ENCODE measurements around the gene LIF. TPM values are rescaled to one million over a fixed set of nuclear protein-coding genes. Genes with fewer than 3 reads are reported as not detected.

The LIF gene
- total RNA-seq, 1 donor from 2014 or later = 0.16 TPM

GRCh38 chr22:30209642-30210041 is 36.9 kb downstream of the LIF start:
- Histone ChIP-seq H3K36me3 (no peaks in the 10 kb centered on the region), H3K4me1 (peaks cover 37% of the 10 kb centered on the region), H3K27me3 (ENCODE audit: low read depth) (peaks cover 85% of the 10 kb centered on the region), H3K4me3 (no peak overlapping the region), H3K27ac (replicated peaks) (peak overlapping the region; percentile 77), H3K9me3 (replicated peaks) (no peaks in the 10 kb centered on the region)
- intact Hi-C loops (cut with micrococcal nuclease) = no loop called here
- no peak for TF ChIP-seq CTCF (IDR thresholded peaks at IDR 0.05; ENCODE audit: borderline replicate concordance)
- DNase-seq = no peak

GRCh38 chr22:30208631-30209603 is 37.6 kb downstream of the LIF start:
- DNase-seq = peak; percentile 74
- intact Hi-C loops (cut with micrococcal nuclease) = no loop called here

GRCh38 chr22:30206944-30207343 is 39.6 kb downstream of the LIF start:
- Histone ChIP-seq H3K9me3 (replicated peaks) (no peaks in the 10 kb centered on the region), H3K4me3 (no peak overlapping the region), H3K36me3 (no peaks in the 10 kb centered on the region), H3K27me3 (ENCODE audit: low read depth) (peaks cover 92% of the 10 kb centered on the region), H3K4me1 (peaks cover 31% of the 10 kb centered on the region), H3K27ac (replicated peaks) (peak overlapping the region; percentile 80)
- intact Hi-C loops (cut with micrococcal nuclease) = no loop called here
- no peak for DNase-seq
- TF ChIP-seq CTCF (IDR thresholded peaks at IDR 0.05; ENCODE audit: borderline replicate concordance) = no peak

More at GRCh38 chr22:30208631-30209603, 37.6 kb downstream of the LIF start:
- H3K4me3 ChIP-seq = no peak overlapping the region
- H3K27me3 ChIP-seq (ENCODE audit: low read depth) = peaks cover 85% of the 10 kb centered on the region
- H3K36me3 ChIP-seq = no peaks in the 10 kb centered on the region
- no peaks in the 10 kb centered on the region for H3K9me3 ChIP-seq (replicated peaks)
- peaks cover 43% of the 10 kb centered on the region for H3K4me1 ChIP-seq
- peak overlapping the region; percentile 77 for H3K27ac ChIP-seq (replicated peaks)
- no peak for TF ChIP-seq CTCF (IDR thresholded peaks at IDR 0.05; ENCODE audit: borderline replicate concordance)

GRCh38 chr22:30205281-30206115 is 41.1 kb downstream of the LIF start:
- Histone ChIP-seq H3K27ac (replicated peaks) (peak overlapping the region; percentile 80), H3K36me3 (no peaks in the 10 kb centered on the region), H3K4me3 (peak overlapping the region; percentile 9), H3K27me3 (ENCODE audit: low read depth) (peaks cover 93% of the 10 kb centered on the region), H3K9me3 (replicated peaks) (no peaks in the 10 kb centered on the region), H3K4me1 (peaks cover 31% of the 10 kb centered on the region)
- TF ChIP-seq CTCF (IDR thresholded peaks at IDR 0.05; ENCODE audit: borderline replicate concordance) = no peak
- peak; percentile 49 for DNase-seq
- intact Hi-C loops (cut with micrococcal nuclease) = no loop called here

GRCh38 chr22:30204742-30205111 is 41.8 kb downstream of the LIF start:
- peaks cover 93% of the 10 kb centered on the region for H3K27me3 ChIP-seq (ENCODE audit: low read depth)
- peaks cover 31% of the 10 kb centered on the region for H3K4me1 ChIP-seq
- no peak for TF ChIP-seq CTCF (IDR thresholded peaks at IDR 0.05; ENCODE audit: borderline replicate concordance)
- no peak for DNase-seq
- no peak overlapping the region for H3K4me3 ChIP-seq
- intact Hi-C loops (cut with micrococcal nuclease) = no loop called here
- H3K9me3 ChIP-seq (replicated peaks) = no peaks in the 10 kb centered on the region
- H3K36me3 ChIP-seq = no peaks in the 10 kb centered on the region
- H3K27ac ChIP-seq (replicated peaks) = peak overlapping the region; percentile 80
